Measurements from ENCODE around the gene BOD1. TPM values are rescaled to one million over a fixed set of nuclear protein-coding genes. Genes with fewer than 3 reads are reported as not detected.

Gene BOD1
- total RNA-seq, 1 donor from 2014 or later, result 41.8 TPM

- Histone ChIP-seq H3K27ac (ENCODE audit: low read depth, low read length) (no peak overlapping the region), H3K9ac (ENCODE audit: low read depth in 1 of 3, low read length in 3 of 3) (peak overlapping the region; percentile 3 to 30 (median 8)), H3K27me3 (ENCODE audit: control insufficient read depth in 3 of 3, insufficient read depth in 3 of 3, low read length in 3 of 3) (peaks cover 0 to 2% (median 0%) of the 10 kb centered on the region in 3 donors), H3K9me3 (ENCODE audit: control insufficient read depth in 3 of 3, low read length in 3 of 3) (no peaks in the 10 kb centered on the region), H3K4me1 (ENCODE audit: control insufficient read depth in 3 of 3, insufficient read depth in 3 of 3, low read length in 3 of 3) (peaks cover 21 to 26% (median 21%) of the 10 kb centered on the region in 3 donors), H3K4me3 (ENCODE audit: low read length in 3 of 3) (peak overlapping the region in 1 of 3 donors; percentile 41), H3K36me3 (ENCODE audit: control insufficient read depth in 3 of 3, insufficient read depth in 3 of 3, low read length in 3 of 3) (no peaks in the 10 kb centered on the region)
Observed at GRCh38 chr5:173627860-173628392, 11.5 kb upstream of the BOD1 start.

GRCh38 chr5:173627271-173627670, 10.8 kb upstream of the BOD1 start:
- H3K27ac ChIP-seq (ENCODE audit: low read depth, low read length), result no peak overlapping the region
- no peaks in the 10 kb centered on the region for H3K9me3 ChIP-seq (ENCODE audit: control insufficient read depth in 3 of 3, low read length in 3 of 3)
- no peak overlapping the region for H3K4me3 ChIP-seq (ENCODE audit: low read length in 3 of 3)
- H3K27me3 ChIP-seq (ENCODE audit: control insufficient read depth in 3 of 3, insufficient read depth in 3 of 3, low read length in 3 of 3), result peaks cover 0 to 2% (median 0%) of the 10 kb centered on the region in 3 donors
- no peaks in the 10 kb centered on the region for H3K36me3 ChIP-seq (ENCODE audit: control insufficient read depth in 3 of 3, insufficient read depth in 3 of 3, low read length in 3 of 3)
- peaks cover 21 to 26% (median 21%) of the 10 kb centered on the region in 3 donors for H3K4me1 ChIP-seq (ENCODE audit: control insufficient read depth in 3 of 3, insufficient read depth in 3 of 3, low read length in 3 of 3)
- no peak overlapping the region for H3K9ac ChIP-seq (ENCODE audit: low read depth in 1 of 3, low read length in 3 of 3)

- Histone ChIP-seq H3K9me3 (ENCODE audit: control insufficient read depth in 3 of 3, low read length in 3 of 3) (no peaks in the 10 kb centered on the region), H3K36me3 (ENCODE audit: control insufficient read depth in 3 of 3, insufficient read depth in 3 of 3, low read length in 3 of 3) (no peaks in the 10 kb centered on the region), H3K9ac (ENCODE audit: low read depth in 1 of 3, low read length in 3 of 3) (no peak overlapping the region), H3K4me3 (ENCODE audit: low read length in 3 of 3) (no peak overlapping the region), H3K27me3 (ENCODE audit: control insufficient read depth in 3 of 3, insufficient read depth in 3 of 3, low read length in 3 of 3) (peaks cover 0 to 2% (median 0%) of the 10 kb centered on the region in 3 donors), H3K27ac (ENCODE audit: low read depth, low read length) (no peak overlapping the region), H3K4me1 (ENCODE audit: control insufficient read depth in 3 of 3, insufficient read depth in 3 of 3, low read length in 3 of 3) (peaks cover 21 to 26% (median 21%) of the 10 kb centered on the region in 3 donors)
Observed at GRCh38 chr5:173626505-173626820, 10.0 kb upstream of the BOD1 start.

GRCh38 chr5:173625673-173626504, 9.4 kb upstream of the BOD1 start:
- H3K9ac ChIP-seq (ENCODE audit: low read depth in 1 of 3, low read length in 3 of 3), result peak overlapping the region; percentile 12 to 69 (median 21)
- H3K27ac ChIP-seq (ENCODE audit: low read depth, low read length), result peak overlapping the region; percentile 28
- H3K4me1 ChIP-seq (ENCODE audit: control insufficient read depth in 3 of 3, insufficient read depth in 3 of 3, low read length in 3 of 3), result peaks cover 21 to 26% (median 21%) of the 10 kb centered on the region in 3 donors

GRCh38 chr5:173625261-173625660, 8.8 kb upstream of the BOD1 start:
- Histone ChIP-seq H3K9me3 (ENCODE audit: control insufficient read depth in 3 of 3, low read length in 3 of 3) (no peaks in the 10 kb centered on the region), H3K4me3 (ENCODE audit: low read length in 3 of 3) (peak overlapping the region in 1 of 3 donors; percentile 22), H3K9ac (ENCODE audit: low read depth in 1 of 3, low read length in 3 of 3) (peak overlapping the region; percentile 12 to 69 (median 21)), H3K36me3 (ENCODE audit: control insufficient read depth in 3 of 3, insufficient read depth in 3 of 3, low read length in 3 of 3) (no peaks in the 10 kb centered on the region), H3K27me3 (ENCODE audit: control insufficient read depth in 3 of 3, insufficient read depth in 3 of 3, low read length in 3 of 3) (peaks cover 0 to 2% (median 0%) of the 10 kb centered on the region in 3 donors), H3K27ac (ENCODE audit: low read depth, low read length) (peak overlapping the region; percentile 28), H3K4me1 (ENCODE audit: control insufficient read depth in 3 of 3, insufficient read depth in 3 of 3, low read length in 3 of 3) (peaks cover 21 to 26% (median 21%) of the 10 kb centered on the region in 3 donors)

More at GRCh38 chr5:173625673-173626504, 9.4 kb upstream of the BOD1 start:
- peaks cover 0 to 2% (median 0%) of the 10 kb centered on the region in 3 donors for H3K27me3 ChIP-seq (ENCODE audit: control insufficient read depth in 3 of 3, insufficient read depth in 3 of 3, low read length in 3 of 3)
- no peaks in the 10 kb centered on the region for H3K36me3 ChIP-seq (ENCODE audit: control insufficient read depth in 3 of 3, insufficient read depth in 3 of 3, low read length in 3 of 3)
- peak overlapping the region in 2 of 3 donors; percentile 22 to 32 for H3K4me3 ChIP-seq (ENCODE audit: low read length in 3 of 3)
- H3K9me3 ChIP-seq (ENCODE audit: control insufficient read depth in 3 of 3, low read length in 3 of 3), result no peaks in the 10 kb centered on the region

GRCh38 chr5:173624282-173624681, 7.8 kb upstream of the BOD1 start:
- Histone ChIP-seq H3K4me3 (ENCODE audit: low read length in 3 of 3) (no peak overlapping the region), H3K27me3 (ENCODE audit: control insufficient read depth in 3 of 3, insufficient read depth in 3 of 3, low read length in 3 of 3) (peaks cover 0 to 2% (median 0%) of the 10 kb centered on the region in 3 donors), H3K9me3 (ENCODE audit: control insufficient read depth in 3 of 3, low read length in 3 of 3) (no peaks in the 10 kb centered on the region), H3K4me1 (ENCODE audit: control insufficient read depth in 3 of 3, insufficient read depth in 3 of 3, low read length in 3 of 3) (peaks cover 21 to 26% (median 23%) of the 10 kb centered on the region in 3 donors), H3K27ac (ENCODE audit: low read depth, low read length) (no peak overlapping the region), H3K36me3 (ENCODE audit: control insufficient read depth in 3 of 3, insufficient read depth in 3 of 3, low read length in 3 of 3) (no peaks in the 10 kb centered on the region), H3K9ac (ENCODE audit: low read depth in 1 of 3, low read length in 3 of 3) (no peak overlapping the region)

GRCh38 chr5:173623789-173624188, 7.3 kb upstream of the BOD1 start:
- Histone ChIP-seq H3K9ac (ENCODE audit: low read depth in 1 of 3, low read length in 3 of 3) (no peak overlapping the region), H3K27me3 (ENCODE audit: control insufficient read depth in 3 of 3, insufficient read depth in 3 of 3, low read length in 3 of 3) (peaks cover 0 to 2% (median 0%) of the 10 kb centered on the region in 3 donors), H3K4me1 (ENCODE audit: control insufficient read depth in 3 of 3, insufficient read depth in 3 of 3, low read length in 3 of 3) (peaks cover 21 to 26% (median 24%) of the 10 kb centered on the region in 3 donors), H3K36me3 (ENCODE audit: control insufficient read depth in 3 of 3, insufficient read depth in 3 of 3, low read length in 3 of 3) (no peaks in the 10 kb centered on the region), H3K9me3 (ENCODE audit: control insufficient read depth in 3 of 3, low read length in 3 of 3) (no peaks in the 10 kb centered on the region), H3K4me3 (ENCODE audit: low read length in 3 of 3) (no peak overlapping the region), H3K27ac (ENCODE audit: low read depth, low read length) (no peak overlapping the region)

- no peak overlapping the region for H3K27ac ChIP-seq (ENCODE audit: low read depth, low read length)
Observed at GRCh38 chr5:173623296-173623771, 6.9 kb upstream of the BOD1 start.

GRCh38 chr5:173622183-173623047, 6.0 kb upstream of the BOD1 start:
- Histone ChIP-seq H3K9me3 (ENCODE audit: control insufficient read depth in 3 of 3, low read length in 3 of 3) (no peaks in the 10 kb centered on the region), H3K4me1 (ENCODE audit: control insufficient read depth in 3 of 3, insufficient read depth in 3 of 3, low read length in 3 of 3) (peaks cover 13 to 20% (median 17%) of the 10 kb centered on the region in 3 donors), H3K27me3 (ENCODE audit: control insufficient read depth in 3 of 3, insufficient read depth in 3 of 3, low read length in 3 of 3) (peaks cover 0 to 2% (median 0%) of the 10 kb centered on the region in 3 donors), H3K9ac (ENCODE audit: low read depth in 1 of 3, low read length in 3 of 3) (no peak overlapping the region), H3K36me3 (ENCODE audit: control insufficient read depth in 3 of 3, insufficient read depth in 3 of 3, low read length in 3 of 3) (no peaks in the 10 kb centered on the region), H3K4me3 (ENCODE audit: low read length in 3 of 3) (no peak overlapping the region), H3K27ac (ENCODE audit: low read depth, low read length) (no peak overlapping the region)

More at GRCh38 chr5:173623296-173623771, 6.9 kb upstream of the BOD1 start:
- H3K4me1 ChIP-seq (ENCODE audit: control insufficient read depth in 3 of 3, insufficient read depth in 3 of 3, low read length in 3 of 3), result peaks cover 21 to 26% (median 22%) of the 10 kb centered on the region in 3 donors
- H3K9me3 ChIP-seq (ENCODE audit: control insufficient read depth in 3 of 3, low read length in 3 of 3), result no peaks in the 10 kb centered on the region
- H3K27me3 ChIP-seq (ENCODE audit: control insufficient read depth in 3 of 3, insufficient read depth in 3 of 3, low read length in 3 of 3), result peaks cover 0 to 2% (median 0%) of the 10 kb centered on the region in 3 donors
- no peaks in the 10 kb centered on the region for H3K36me3 ChIP-seq (ENCODE audit: control insufficient read depth in 3 of 3, insufficient read depth in 3 of 3, low read length in 3 of 3)
- H3K4me3 ChIP-seq (ENCODE audit: low read length in 3 of 3), result no peak overlapping the region
- no peak overlapping the region for H3K9ac ChIP-seq (ENCODE audit: low read depth in 1 of 3, low read length in 3 of 3)

Measured in skeletal muscle tissue (tissue), 4 donors.